Jurkat, Clone E6-1 (cell line): ENCODE measurements around the gene SNX13. TPM values are rescaled to one million over a fixed set of nuclear protein-coding genes. Genes with fewer than 3 reads are reported as not detected.

Experiments
- DNase-seq: peaks from one replicate; pipeline ENCODE4 v3.0.0-alpha.2; 2011; ENCODE audit warnings: low read depth, low spot score
- H3K4me3 ChIP-seq: 2 replicates; pipeline ENCODE4 v1.5.1; 2011; ENCODE audit warnings: mild to moderate bottlenecking, low read length, control low read depth, moderate library complexity
- polyA plus RNA-seq: library from polyadenylated mRNA; unstranded; fragments of >200 nt; gene quantifications from one replicate; pipeline ENCODE4 v1.2.1, GENCODE V29; 2012; ENCODE audit warnings: missing spikeins; ENCODE audit not compliant: insufficient read length, insufficient read depth

The SNX13 gene, protein sequence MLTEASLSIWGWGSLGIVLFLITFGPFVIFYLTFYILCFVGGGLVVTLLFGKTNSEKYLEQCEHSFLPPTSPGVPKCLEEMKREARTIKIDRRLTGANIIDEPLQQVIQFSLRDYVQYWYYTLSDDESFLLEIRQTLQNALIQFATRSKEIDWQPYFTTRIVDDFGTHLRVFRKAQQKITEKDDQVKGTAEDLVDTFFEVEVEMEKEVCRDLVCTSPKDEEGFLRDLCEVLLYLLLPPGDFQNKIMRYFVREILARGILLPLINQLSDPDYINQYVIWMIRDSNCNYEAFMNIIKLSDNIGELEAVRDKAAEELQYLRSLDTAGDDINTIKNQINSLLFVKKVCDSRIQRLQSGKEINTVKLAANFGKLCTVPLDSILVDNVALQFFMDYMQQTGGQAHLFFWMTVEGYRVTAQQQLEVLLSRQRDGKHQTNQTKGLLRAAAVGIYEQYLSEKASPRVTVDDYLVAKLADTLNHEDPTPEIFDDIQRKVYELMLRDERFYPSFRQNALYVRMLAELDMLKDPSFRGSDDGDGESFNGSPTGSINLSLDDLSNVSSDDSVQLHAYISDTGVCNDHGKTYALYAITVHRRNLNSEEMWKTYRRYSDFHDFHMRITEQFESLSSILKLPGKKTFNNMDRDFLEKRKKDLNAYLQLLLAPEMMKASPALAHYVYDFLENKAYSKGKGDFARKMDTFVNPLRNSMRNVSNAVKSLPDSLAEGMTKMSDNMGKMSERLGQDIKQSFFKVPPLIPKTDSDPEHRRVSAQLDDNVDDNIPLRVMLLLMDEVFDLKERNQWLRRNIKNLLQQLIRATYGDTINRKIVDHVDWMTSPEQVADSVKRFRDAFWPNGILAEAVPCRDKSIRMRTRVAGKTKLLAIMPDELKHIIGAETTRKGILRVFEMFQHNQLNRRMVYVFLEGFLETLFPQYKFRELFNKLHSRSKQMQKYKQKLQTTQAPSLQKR
- 24.2 TPM for polyA plus RNA-seq

- DNase-seq, result peak; percentile 82
- peak within 1 kb of the TSS; percentile 91 for H3K4me3 ChIP-seq
Observed at GRCh38 chr7:17940302-17940883, at the start of gene SNX13. Gene SNX13, minus strand, starts transcription at chr7:17940494. Its CDS starts 199 bp downstream, at chr7:17940295.

GRCh38 chr7:17989546-17989945, 49.3 kb upstream of the SNX13 start:
- no peak overlapping the region for H3K4me3 ChIP-seq
- DNase-seq, result no peak

DNA sequence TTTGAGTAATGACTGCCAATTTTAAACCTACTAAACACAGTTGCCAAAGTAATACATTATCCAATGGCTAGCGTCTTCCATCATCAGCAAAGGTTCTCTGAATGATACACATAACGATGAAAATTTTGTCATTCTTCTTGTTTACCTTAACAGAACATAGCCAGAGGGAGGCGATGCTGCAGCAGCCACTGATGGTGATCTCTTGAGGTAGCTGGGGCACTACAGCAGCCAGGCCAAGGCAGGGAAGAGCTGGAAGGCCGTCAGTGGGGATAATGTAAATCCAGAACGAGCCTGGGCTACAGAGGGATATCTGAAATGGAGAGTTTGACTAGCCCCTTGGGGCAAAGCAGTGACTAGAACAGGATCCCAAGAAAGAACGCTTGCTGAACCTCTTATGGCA, 48.6 kb upstream of the SNX13 start:
- DNase-seq, result no peak
- no peak overlapping the region for H3K4me3 ChIP-seq

GRCh38 chr7:17988141-17988540, 47.8 kb upstream of the SNX13 start:
- DNase-seq, result no peak
- no peak overlapping the region for H3K4me3 ChIP-seq

- no peak overlapping the region for H3K4me3 ChIP-seq
- no peak for DNase-seq
Observed at GRCh38 chr7:17986851-17987250, 46.6 kb upstream of the SNX13 start.

DNA sequence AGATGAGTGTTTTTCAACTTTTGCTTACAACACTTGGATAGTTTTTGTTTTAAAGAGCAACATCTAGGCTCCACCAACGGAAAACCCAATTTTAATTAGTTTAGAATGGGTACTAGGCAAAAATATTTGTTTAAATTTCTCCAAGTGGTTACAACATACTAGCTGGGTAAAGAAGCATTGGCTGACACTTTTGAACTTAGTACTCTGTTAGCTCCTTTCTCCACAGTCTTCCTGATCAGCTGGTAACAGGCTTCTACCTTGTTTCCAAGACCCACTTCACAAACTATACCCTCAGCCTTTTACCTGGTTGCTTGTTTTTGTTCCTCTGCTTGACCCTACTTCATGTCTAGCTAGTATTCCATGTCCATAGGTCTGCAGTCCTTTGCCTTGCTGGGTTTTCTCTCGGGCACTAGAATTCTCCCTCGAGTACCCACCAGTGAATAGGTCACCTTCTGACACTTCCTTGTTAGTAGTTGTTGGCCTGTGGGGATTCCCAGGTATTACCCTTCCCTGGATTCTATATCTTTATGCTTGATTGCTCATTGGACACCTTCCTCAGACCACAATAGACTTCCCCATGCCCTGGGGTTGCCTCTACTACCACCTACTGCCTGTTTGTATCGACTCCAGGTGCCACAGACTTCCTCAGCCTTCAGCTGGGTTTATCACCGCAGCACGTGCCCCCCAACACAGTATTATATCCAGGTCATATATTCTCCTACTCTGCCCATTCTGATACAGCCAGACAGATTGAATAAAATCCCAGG, 45.4 kb upstream of the SNX13 start:
- no peak for DNase-seq
- H3K4me3 ChIP-seq, result no peak overlapping the region

DNA sequence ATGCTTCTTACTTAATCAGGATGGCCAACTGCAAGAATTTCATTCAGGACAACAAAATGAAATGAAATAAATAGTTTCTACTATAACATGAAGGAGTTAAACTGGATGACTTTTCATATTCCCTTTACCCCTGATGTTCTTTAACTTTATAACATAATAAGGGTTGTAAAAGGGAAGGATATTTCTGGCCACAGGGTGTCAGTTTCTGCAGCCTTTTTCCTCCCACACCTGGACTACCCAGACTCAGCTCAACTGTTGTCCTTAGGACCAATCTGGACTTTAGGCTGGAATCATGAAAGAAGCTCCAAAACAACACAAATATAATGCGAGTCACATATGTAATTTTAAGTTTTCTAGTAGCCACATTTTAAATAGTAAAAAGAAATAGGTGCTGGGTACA, 44.0 kb upstream of the SNX13 start:
- DNase-seq, result no peak
- no peak overlapping the region for H3K4me3 ChIP-seq

- H3K4me3 ChIP-seq, result no peak overlapping the region
Observed at GRCh38 chr7:17983221-17984062, 43.1 kb upstream of the SNX13 start.

DNA sequence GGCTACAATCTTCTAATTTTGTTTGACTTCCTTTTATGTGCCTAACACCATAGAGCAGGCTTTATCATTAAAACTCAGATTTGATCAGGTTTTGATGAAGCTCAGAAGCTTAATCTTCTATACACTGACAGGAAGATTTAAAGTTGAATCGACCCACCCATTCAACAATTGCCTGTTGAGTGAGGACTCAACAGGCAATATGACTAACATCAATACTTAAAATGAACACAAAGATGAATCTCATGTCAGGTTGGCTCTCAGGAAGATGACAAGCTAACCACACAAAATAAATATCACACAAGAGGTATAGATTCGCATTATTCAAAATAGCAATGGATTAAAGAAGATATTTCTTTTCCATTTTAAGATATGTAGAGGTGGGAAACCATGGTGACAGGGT, 36.7 kb upstream of the SNX13 start:
- no peak overlapping the region for H3K4me3 ChIP-seq
- no peak for DNase-seq

More at GRCh38 chr7:17983221-17984062, 43.1 kb upstream of the SNX13 start:
- no peak for DNase-seq

- no peak overlapping the region for H3K4me3 ChIP-seq
- DNase-seq, result no peak
Observed at GRCh38 chr7:17971411-17971810, 31.1 kb upstream of the SNX13 start.

- no peak for DNase-seq
- H3K4me3 ChIP-seq, result no peak overlapping the region
Observed at GRCh38 chr7:17968791-17969715, 28.8 kb upstream of the SNX13 start.

GRCh38 chr7:17966706-17967105, 26.4 kb upstream of the SNX13 start:
- DNase-seq, result no peak
- H3K4me3 ChIP-seq, result no peak overlapping the region

- no peak overlapping the region for H3K4me3 ChIP-seq
- DNase-seq, result no peak
Observed at GRCh38 chr7:17965603-17966002, 25.3 kb upstream of the SNX13 start.

DNA sequence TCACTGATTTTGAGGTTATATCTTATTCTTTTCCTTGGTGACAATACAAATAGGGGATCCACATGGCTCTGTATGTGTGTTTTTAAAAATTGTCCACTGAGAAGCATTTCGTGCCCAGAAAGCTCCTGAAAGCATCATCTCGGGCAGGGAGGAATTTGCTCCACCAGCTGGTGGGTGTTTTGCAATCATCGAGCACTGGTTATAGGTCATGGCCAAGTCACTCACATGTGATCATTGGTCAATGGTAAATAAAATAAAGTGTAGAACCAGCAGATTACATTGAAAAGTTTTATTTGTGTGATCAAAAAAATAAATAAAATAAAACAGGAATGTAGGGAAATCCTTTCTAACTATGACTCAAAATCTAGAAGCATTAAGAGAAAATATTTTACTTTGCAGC, 23.0 kb upstream of the SNX13 start:
- DNase-seq, result no peak
- H3K4me3 ChIP-seq, result no peak overlapping the region

- DNase-seq, result no peak
- no peak overlapping the region for H3K4me3 ChIP-seq
Observed at GRCh38 chr7:17962652-17963051, 22.4 kb upstream of the SNX13 start.

DNA sequence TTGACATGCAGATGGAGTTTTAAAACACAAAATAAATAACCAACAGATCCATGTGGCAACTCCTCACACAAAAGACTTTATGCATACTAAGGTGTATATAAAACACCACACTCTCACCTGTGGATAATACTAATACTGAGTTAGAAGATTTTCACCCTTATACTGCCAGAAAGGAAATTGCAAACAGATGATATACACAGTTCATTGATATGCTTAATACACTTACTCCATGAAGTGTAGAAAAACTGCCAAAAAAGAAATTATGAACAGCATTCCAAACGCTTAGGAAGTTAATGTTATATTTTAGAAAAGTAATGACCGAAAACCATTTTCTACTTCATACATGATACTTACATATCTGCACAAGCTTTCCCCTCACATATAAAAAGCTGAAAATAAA, 17.6 kb upstream of the SNX13 start:
- DNase-seq, result no peak
- no peak overlapping the region for H3K4me3 ChIP-seq

DNA sequence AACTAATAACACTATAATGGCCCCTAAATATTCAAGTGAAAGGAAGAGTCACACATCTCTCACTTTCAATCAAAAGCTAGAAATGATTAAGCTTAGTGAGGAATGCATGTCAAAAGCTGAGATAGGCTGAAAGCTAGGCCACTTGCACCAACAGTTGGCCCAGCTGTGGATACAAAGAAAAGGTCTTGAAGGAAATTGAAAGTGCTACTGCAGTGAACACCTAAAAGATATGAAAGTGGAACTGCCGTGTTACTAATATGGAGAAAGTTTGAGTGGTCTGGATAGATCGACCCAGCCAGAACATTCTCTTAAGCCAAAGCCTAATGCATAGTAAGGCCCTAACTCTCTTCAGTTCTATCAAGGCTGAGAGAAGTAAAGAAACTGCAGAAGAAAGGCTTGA, 12.1 kb upstream of the SNX13 start:
- DNase-seq, result no peak
- H3K4me3 ChIP-seq, result no peak overlapping the region
